ENCODE data around the gene KCNH1.

Gene KCNH1

GRCh38 chr1:210654176-210654981 lies 479.6 kb downstream of the KCNH1 start:
- H3K27ac Mint-ChIP-seq = no peak overlapping the region
- peaks cover 2 to 3% of the 10 kb centered on the region in 2 donors for H3K36me3 Mint-ChIP-seq
- H3K4me3 Mint-ChIP-seq = no peak overlapping the region
- ATAC-seq (replicated peaks) (peak; percentile 65 to 75), DNase-seq (peak; percentile 7)
- H3K4me1 Mint-ChIP-seq = no peaks in the 10 kb centered on the region
- H3K27me3 Mint-ChIP-seq = no peaks in the 10 kb centered on the region
- H3K9me3 Mint-ChIP-seq = peaks cover 0 to 5% of the 10 kb centered on the region in 2 donors

GRCh38 chr1:210653771-210654170 lies 480.2 kb downstream of the KCNH1 start:
- Mint-ChIP-seq H3K27ac (no peak overlapping the region), H3K4me3 (no peak overlapping the region), H3K36me3 (peaks cover 2 to 3% of the 10 kb centered on the region in 2 donors), H3K9me3 (peaks cover 0 to 3% of the 10 kb centered on the region in 2 donors), H3K27me3 (no peaks in the 10 kb centered on the region), H3K4me1 (no peaks in the 10 kb centered on the region)
- peak; percentile 33 to 42 for ATAC-seq (replicated peaks)
- DNase-seq = no peak

- Mint-ChIP-seq H3K9me3 (peaks cover 0 to 3% of the 10 kb centered on the region in 2 donors), H3K36me3 (peaks cover 0 to 2% of the 10 kb centered on the region in 2 donors), H3K4me1 (no peaks in the 10 kb centered on the region), H3K27me3 (no peaks in the 10 kb centered on the region), H3K4me3 (no peak overlapping the region), H3K27ac (no peak overlapping the region)
- DNase-seq (no peak), ATAC-seq (replicated peaks) (no peak)
These were observed 481.5 kb downstream of the KCNH1 start for GRCh38 chr1:210652329-210652954.

- Mint-ChIP-seq H3K27me3 (no peaks in the 10 kb centered on the region), H3K27ac (no peak overlapping the region), H3K4me1 (no peaks in the 10 kb centered on the region), H3K36me3 (peaks cover 2 to 4% of the 10 kb centered on the region in 2 donors), H3K9me3 (peaks cover 0 to 3% of the 10 kb centered on the region in 2 donors), H3K4me3 (no peak overlapping the region)
- no peak for DNase-seq
- no peak for ATAC-seq (replicated peaks)
These were observed 483.5 kb downstream of the KCNH1 start for GRCh38 chr1:210650403-210650802.

GRCh38 chr1:210648588-210649269 lies 485.2 kb downstream of the KCNH1 start:
- H3K27ac Mint-ChIP-seq = no peak overlapping the region
- H3K4me3 Mint-ChIP-seq = no peak overlapping the region
- H3K27me3 Mint-ChIP-seq = no peaks in the 10 kb centered on the region
- H3K36me3 Mint-ChIP-seq = peaks cover 2 to 4% of the 10 kb centered on the region in 2 donors
- no peak for DNase-seq
- ATAC-seq (replicated peaks) = no peak
- H3K4me1 Mint-ChIP-seq = no peaks in the 10 kb centered on the region
- H3K9me3 Mint-ChIP-seq = peaks cover 0 to under 1% of the 10 kb centered on the region in 2 donors

GRCh38 chr1:210647406-210648333 lies 486.3 kb downstream of the KCNH1 start:
- H3K4me1 Mint-ChIP-seq = no peaks in the 10 kb centered on the region
- peaks cover 2 to 4% of the 10 kb centered on the region in 2 donors for H3K36me3 Mint-ChIP-seq
- ATAC-seq (replicated peaks) (no peak), DNase-seq (no peak)
- no peaks in the 10 kb centered on the region for H3K27me3 Mint-ChIP-seq
- no peak overlapping the region for H3K4me3 Mint-ChIP-seq
- no peaks in the 10 kb centered on the region for H3K9me3 Mint-ChIP-seq
- no peak overlapping the region for H3K27ac Mint-ChIP-seq

GRCh38 chr1:210646258-210646616 lies 487.7 kb downstream of the KCNH1 start:
- DNase-seq (no peak), ATAC-seq (replicated peaks) (no peak)
- Mint-ChIP-seq H3K4me1 (no peaks in the 10 kb centered on the region), H3K27ac (no peak overlapping the region), H3K27me3 (no peaks in the 10 kb centered on the region), H3K4me3 (no peak overlapping the region), H3K36me3 (peaks cover 0 to 4% of the 10 kb centered on the region in 2 donors), H3K9me3 (no peaks in the 10 kb centered on the region)

- Mint-ChIP-seq H3K27me3 (no peaks in the 10 kb centered on the region), H3K4me1 (no peaks in the 10 kb centered on the region), H3K9me3 (no peaks in the 10 kb centered on the region), H3K4me3 (no peak overlapping the region), H3K27ac (no peak overlapping the region), H3K36me3 (peaks cover 0 to 4% of the 10 kb centered on the region in 2 donors)
- DNase-seq (no peak), ATAC-seq (replicated peaks) (no peak)
These were observed 488.2 kb downstream of the KCNH1 start for GRCh38 chr1:210645582-210646257.

- ATAC-seq (replicated peaks) = no peak
- Mint-ChIP-seq H3K27me3 (no peaks in the 10 kb centered on the region), H3K9me3 (no peaks in the 10 kb centered on the region), H3K4me3 (no peak overlapping the region), H3K4me1 (no peaks in the 10 kb centered on the region), H3K27ac (no peak overlapping the region), H3K36me3 (no peaks in the 10 kb centered on the region)
- no peak for DNase-seq
These were observed 492.4 kb downstream of the KCNH1 start for GRCh38 chr1:210641582-210641981.

- no peak for ATAC-seq (replicated peaks)
- H3K4me3 Mint-ChIP-seq = no peak overlapping the region
- H3K9me3 Mint-ChIP-seq = no peaks in the 10 kb centered on the region
- H3K4me1 Mint-ChIP-seq = no peaks in the 10 kb centered on the region
- H3K27ac Mint-ChIP-seq = no peak overlapping the region
- H3K36me3 Mint-ChIP-seq = no peaks in the 10 kb centered on the region
- no peak for DNase-seq
- no peaks in the 10 kb centered on the region for H3K27me3 Mint-ChIP-seq
These were observed 498.8 kb downstream of the KCNH1 start for GRCh38 chr1:210635108-210635507.

- H3K9me3 Mint-ChIP-seq = no peaks in the 10 kb centered on the region
- DNase-seq (no peak), ATAC-seq (replicated peaks) (no peak)
- H3K4me3 Mint-ChIP-seq = no peak overlapping the region
- H3K27ac Mint-ChIP-seq = no peak overlapping the region
- no peaks in the 10 kb centered on the region for H3K36me3 Mint-ChIP-seq
- H3K4me1 Mint-ChIP-seq = no peaks in the 10 kb centered on the region
- H3K27me3 Mint-ChIP-seq = no peaks in the 10 kb centered on the region
These were observed 500.3 kb downstream of the KCNH1 start for GRCh38 chr1:210633636-210634035.

- Mint-ChIP-seq H3K9me3 (no peaks in the 10 kb centered on the region), H3K27ac (no peak overlapping the region), H3K4me3 (no peak overlapping the region), H3K36me3 (no peaks in the 10 kb centered on the region), H3K4me1 (no peaks in the 10 kb centered on the region), H3K27me3 (no peaks in the 10 kb centered on the region)
- DNase-seq (no peak), ATAC-seq (replicated peaks) (no peak)
These were observed 500.8 kb downstream of the KCNH1 start for GRCh38 chr1:210633140-210633539.

GRCh38 chr1:210631399-210631798 lies 502.5 kb downstream of the KCNH1 start:
- Mint-ChIP-seq H3K4me1 (no peaks in the 10 kb centered on the region), H3K27ac (no peak overlapping the region), H3K4me3 (no peak overlapping the region), H3K9me3 (no peaks in the 10 kb centered on the region), H3K27me3 (no peaks in the 10 kb centered on the region), H3K36me3 (no peaks in the 10 kb centered on the region)
- DNase-seq = no peak
- no peak for ATAC-seq (replicated peaks)
